GM19043 (cell line): ENCODE results near the gene DNAJC2.
"Not testable (repeated sequence)": the region's sequence is repeated elsewhere in the genome, so short reads cannot be mapped to it uniquely, and the experiment has no call there.

Experiments used
- ATAC-seq: cut with Tn5 transposase; IDR thresholded peaks from one replicate; pipeline ENCODE4 v1.9.1; 2021; ENCODE audit warnings: low read depth; ENCODE audit not compliant: unreplicated experiment

DNAJC2 gene

GRCh38 chr7:103343332-103343731 is 1.2 kb downstream of the DNAJC2 start:
- no peak for ATAC-seq

GRCh38 chr7:103341466-103341865 is 3.1 kb downstream of the DNAJC2 start:
- no peak for ATAC-seq

- no peak for ATAC-seq
These were observed 5.7 kb downstream of the DNAJC2 start for GRCh38 chr7:103338864-103339263.

- ATAC-seq, result no peak
These were observed 7.8 kb downstream of the DNAJC2 start for GRCh38 chr7:103336761-103337160.

GRCh38 chr7:103325744-103326143 is 18.8 kb downstream of the DNAJC2 start:
- ATAC-seq, result no peak

GRCh38 chr7:103317009-103317408 is 27.6 kb downstream of the DNAJC2 start:
- no peak for ATAC-seq

- no peak for ATAC-seq
These were observed 28.1 kb downstream of the DNAJC2 start for GRCh38 chr7:103316380-103316941.

- no peak for ATAC-seq
These were observed 29.7 kb downstream of the DNAJC2 start for GRCh38 chr7:103314852-103315251.

- no peak for ATAC-seq
These were observed 36.9 kb downstream of the DNAJC2 start for GRCh38 chr7:103307503-103308231.

- no peak for ATAC-seq
These were observed 43.1 kb downstream of the DNAJC2 start for GRCh38 chr7:103301441-103301840.

- ATAC-seq, result no peak
These were observed 44.9 kb downstream of the DNAJC2 start for GRCh38 chr7:103299660-103300059.

- ATAC-seq, result no peak
These were observed 46.8 kb downstream of the DNAJC2 start for GRCh38 chr7:103297837-103298179.

GRCh38 chr7:103296901-103297836 is 47.4 kb downstream of the DNAJC2 start, which contains the start of gene PMPCB:
PMPCB (plus strand) TSS chr7:103297435; CDS start chr7:103297460, 25 bp downstream.
- peak; percentile 91 for ATAC-seq

GRCh38 chr7:103293526-103293925 is 51.0 kb downstream of the DNAJC2 start:
- no peak for ATAC-seq

- ATAC-seq, result no peak
These were observed 52.4 kb downstream of the DNAJC2 start for GRCh38 chr7:103292122-103292521.

- not testable (repeated sequence) for ATAC-seq
These were observed 61.7 kb downstream of the DNAJC2 start for GRCh38 chr7:103282802-103283427.

GRCh38 chr7:103280803-103281155 is 63.8 kb downstream of the DNAJC2 start:
- peak; percentile 4 for ATAC-seq

- ATAC-seq, result peak; percentile 86
These were observed 64.4 kb downstream of the DNAJC2 start for GRCh38 chr7:103279963-103280802.

GRCh38 chr7:103279636-103279962 is 65.0 kb downstream of the DNAJC2 start:
- peak; percentile 28 for ATAC-seq

GRCh38 chr7:103278195-103278594 is 66.4 kb downstream of the DNAJC2 start:
- ATAC-seq, result not testable (repeated sequence)
